Lower leg skin (tissue), 3 donors: ENCODE measurements around the gene CCL24.
"Not testable (repeated sequence)": the region's sequence is repeated elsewhere in the genome, so short reads cannot be mapped to it uniquely, and the experiment has no call there.

Experiments
- POLR2A ChIP-seq, 2 donors: fragments of 450-650 bp; IDR thresholded peaks; one replicate each; pipeline ENCODE4 v1.6.1; 2016 to 2017; ENCODE audit warnings: antibody characterized with exemption in 2 of 2, mild to moderate bottlenecking in 1 of 2, moderate library complexity in 1 of 2
- TF ChIP-seq, protein P1 (sequence below), 3 donors: fragments of 450-650 bp; IDR thresholded peaks; one replicate each; pipeline ENCODE4 v1.5.1; 2016; ENCODE audit warnings: antibody characterized with exemption in 3 of 3, mild to moderate bottlenecking in 3 of 3, moderate library complexity in 2 of 3

DNA sequence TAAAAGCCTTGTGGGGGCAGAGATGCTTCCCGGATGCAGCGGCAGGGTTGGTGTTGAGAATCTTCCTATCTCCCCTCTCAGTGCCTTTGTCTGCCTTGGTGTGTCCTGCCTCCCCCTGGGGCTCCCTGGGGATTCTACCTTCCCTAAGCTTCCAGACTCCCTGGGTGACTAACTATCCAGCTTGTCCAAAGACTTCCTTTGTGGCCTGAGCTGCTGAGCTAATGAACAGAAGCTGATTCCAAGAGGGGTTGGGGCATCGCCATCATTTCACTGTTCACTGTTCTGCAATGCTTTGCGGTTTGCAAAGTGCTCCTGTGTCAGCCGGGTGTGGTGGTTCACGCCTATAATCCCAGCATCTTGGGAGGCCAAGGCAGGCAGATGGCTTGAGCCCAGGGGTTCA, 20.1 kb upstream of the CCL24 start:
- TF ChIP-seq, protein P1, sequence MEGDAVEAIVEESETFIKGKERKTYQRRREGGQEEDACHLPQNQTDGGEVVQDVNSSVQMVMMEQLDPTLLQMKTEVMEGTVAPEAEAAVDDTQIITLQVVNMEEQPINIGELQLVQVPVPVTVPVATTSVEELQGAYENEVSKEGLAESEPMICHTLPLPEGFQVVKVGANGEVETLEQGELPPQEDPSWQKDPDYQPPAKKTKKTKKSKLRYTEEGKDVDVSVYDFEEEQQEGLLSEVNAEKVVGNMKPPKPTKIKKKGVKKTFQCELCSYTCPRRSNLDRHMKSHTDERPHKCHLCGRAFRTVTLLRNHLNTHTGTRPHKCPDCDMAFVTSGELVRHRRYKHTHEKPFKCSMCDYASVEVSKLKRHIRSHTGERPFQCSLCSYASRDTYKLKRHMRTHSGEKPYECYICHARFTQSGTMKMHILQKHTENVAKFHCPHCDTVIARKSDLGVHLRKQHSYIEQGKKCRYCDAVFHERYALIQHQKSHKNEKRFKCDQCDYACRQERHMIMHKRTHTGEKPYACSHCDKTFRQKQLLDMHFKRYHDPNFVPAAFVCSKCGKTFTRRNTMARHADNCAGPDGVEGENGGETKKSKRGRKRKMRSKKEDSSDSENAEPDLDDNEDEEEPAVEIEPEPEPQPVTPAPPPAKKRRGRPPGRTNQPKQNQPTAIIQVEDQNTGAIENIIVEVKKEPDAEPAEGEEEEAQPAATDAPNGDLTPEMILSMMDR (IDR thresholded peaks at IDR 0.05): not testable (repeated sequence)
- not testable (repeated sequence) for TF ChIP-seq POLR2A (IDR thresholded peaks at IDR 0.05)
